Breast epithelium (tissue), 3 donors: ENCODE results near the gene FSD1.

Experiments
- POLR2AphosphoS5 ChIP-seq, 3 donors: sonication (generic); formaldehyde crosslinking; IDR thresholded peaks; one replicate each; pipeline ENCODE4 v1.6.1; 2017; ENCODE audit warnings: antibody characterized with exemption in 3 of 3
- TF ChIP-seq, protein P1 (sequence below), 3 donors: fragments of 450-650 bp; IDR thresholded peaks; one replicate each; pipeline ENCODE4 v1.5.1; 2016 to 2017; ENCODE audit warnings: antibody characterized with exemption in 3 of 3, mild to moderate bottlenecking in 3 of 3, moderate library complexity in 3 of 3

DNA sequence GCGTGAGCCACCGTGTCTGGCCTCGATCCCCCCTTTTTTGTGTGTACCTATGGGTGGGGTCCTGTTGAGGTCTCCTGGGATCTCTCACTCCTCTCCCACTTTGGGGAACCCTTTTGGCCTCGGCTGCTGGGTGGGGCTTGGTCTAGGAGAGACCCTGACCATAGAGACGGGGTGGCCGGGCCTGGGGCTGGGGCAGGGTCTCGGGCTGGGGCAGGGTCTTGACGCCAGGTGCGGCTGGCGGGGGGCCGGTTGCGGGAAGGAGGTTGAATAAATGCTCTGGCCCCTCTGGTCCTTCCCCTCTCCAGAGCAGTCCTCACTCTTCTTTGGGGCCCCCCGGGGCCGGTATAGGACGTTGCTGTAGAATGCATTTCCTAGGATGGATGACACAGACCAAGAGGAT lies 11.9 kb upstream of the FSD1 start:
- TF ChIP-seq, protein P1, sequence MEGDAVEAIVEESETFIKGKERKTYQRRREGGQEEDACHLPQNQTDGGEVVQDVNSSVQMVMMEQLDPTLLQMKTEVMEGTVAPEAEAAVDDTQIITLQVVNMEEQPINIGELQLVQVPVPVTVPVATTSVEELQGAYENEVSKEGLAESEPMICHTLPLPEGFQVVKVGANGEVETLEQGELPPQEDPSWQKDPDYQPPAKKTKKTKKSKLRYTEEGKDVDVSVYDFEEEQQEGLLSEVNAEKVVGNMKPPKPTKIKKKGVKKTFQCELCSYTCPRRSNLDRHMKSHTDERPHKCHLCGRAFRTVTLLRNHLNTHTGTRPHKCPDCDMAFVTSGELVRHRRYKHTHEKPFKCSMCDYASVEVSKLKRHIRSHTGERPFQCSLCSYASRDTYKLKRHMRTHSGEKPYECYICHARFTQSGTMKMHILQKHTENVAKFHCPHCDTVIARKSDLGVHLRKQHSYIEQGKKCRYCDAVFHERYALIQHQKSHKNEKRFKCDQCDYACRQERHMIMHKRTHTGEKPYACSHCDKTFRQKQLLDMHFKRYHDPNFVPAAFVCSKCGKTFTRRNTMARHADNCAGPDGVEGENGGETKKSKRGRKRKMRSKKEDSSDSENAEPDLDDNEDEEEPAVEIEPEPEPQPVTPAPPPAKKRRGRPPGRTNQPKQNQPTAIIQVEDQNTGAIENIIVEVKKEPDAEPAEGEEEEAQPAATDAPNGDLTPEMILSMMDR (IDR thresholded peaks at IDR 0.05), result no peak
- TF ChIP-seq POLR2AphosphoS5 (IDR thresholded peaks at IDR 0.05), result no peak
